Hepatocyte (in vitro differentiated cells): ENCODE results near the gene TPSG1.

Experiments
- CTCF ChIP-seq: fragments of 200-600 bp; sonication (generic); IDR thresholded peaks from 2 replicates; pipeline ENCODE4 v1.5.1; 2016; ENCODE audit warnings: antibody characterized with exemption, mild to moderate bottlenecking; ENCODE audit not compliant: poor library complexity
- EZH2 ChIP-seq: fragments of 200-600 bp; sonication (generic); IDR thresholded peaks from 2 replicates; pipeline ENCODE4 v1.6.1; 2016; ENCODE audit warnings: antibody characterized with exemption, mild to moderate bottlenecking, borderline replicate concordance
- EZH2phosphoT487 ChIP-seq: fragments of 200-600 bp; sonication (generic); IDR thresholded peaks from one replicate; pipeline ENCODE4 v1.6.1; 2018; ENCODE audit warnings: antibody characterized with exemption, mild to moderate bottlenecking, low read depth, moderate library complexity; ENCODE audit not compliant: unreplicated experiment, severe bottlenecking

DNA sequence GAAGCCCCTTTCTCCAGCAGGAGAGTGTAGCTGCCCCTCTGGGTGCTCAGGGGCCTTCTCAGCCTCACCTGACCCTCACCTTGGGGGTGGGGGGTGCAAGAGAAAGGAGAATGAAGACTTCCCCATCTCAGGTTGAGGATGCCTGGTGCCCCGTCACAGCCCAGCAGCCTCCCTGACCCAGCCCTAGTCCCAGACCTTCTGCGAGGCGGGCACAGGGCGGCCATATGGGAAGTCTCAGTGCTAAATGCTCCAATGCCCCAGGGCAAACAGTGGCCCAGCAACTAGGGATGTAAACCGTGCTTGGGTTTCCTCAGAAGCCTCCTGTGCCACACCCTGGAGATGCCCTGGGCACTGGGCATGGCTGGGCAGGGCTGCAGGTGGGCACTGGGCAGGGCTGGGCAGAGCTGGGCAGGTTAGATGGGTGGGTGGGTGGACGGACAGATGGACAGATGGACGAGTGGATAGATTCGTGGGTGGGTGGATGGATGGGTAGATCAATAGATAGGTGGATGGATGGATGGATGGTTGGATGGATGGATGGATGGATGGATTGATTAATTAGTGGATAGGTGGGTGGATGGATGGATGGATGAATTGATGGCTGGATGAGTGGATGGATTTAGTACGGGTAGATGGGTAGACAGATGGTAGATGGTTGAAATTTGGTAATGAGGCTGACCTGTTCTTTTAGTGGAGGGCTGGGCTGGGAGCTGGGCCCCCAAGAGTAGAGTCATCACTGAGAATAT lies 47.6 kb upstream of the TPSG1 start:
- TF ChIP-seq CTCF (no peak), EZH2phosphoT487 (no peak), EZH2 (no peak)
